ENCODE data around the gene CLDN22.

Gene CLDN22

DNA sequence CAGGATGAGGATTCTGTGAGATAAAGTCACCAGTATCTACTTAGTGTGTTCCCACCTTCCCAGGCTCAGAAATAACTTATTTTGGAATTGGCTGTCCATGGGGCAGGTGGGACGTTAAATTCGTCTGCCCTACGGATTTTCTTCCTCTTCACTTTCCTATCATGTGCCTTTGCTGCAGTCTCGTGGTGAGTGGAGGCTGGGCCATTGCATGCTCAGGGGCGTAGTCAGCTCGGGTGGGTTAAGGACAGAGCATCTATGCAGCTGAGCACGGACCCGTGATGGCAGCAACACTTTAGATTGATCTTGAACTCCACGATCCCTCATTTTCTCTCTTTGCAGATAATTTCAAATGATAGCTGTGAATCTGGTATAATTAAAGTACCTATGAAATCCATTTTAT, 51.5 kb downstream of the CLDN22 start:
- Histone ChIP-seq H3K4me3 (ENCODE audit: low read depth in 1 of 5, low read length in 5 of 5) (no peak overlapping the region), H3K36me3 (ENCODE audit: control insufficient read depth in 5 of 5, insufficient read depth in 5 of 5, low read length in 5 of 5) (peaks cover 45 to 74% (median 51%) of the 10 kb centered on the region in 5 donors), H3K9me3 (ENCODE audit: control insufficient read depth in 5 of 5, low read length in 5 of 5) (no peaks in the 10 kb centered on the region), H3K27me3 (ENCODE audit: control insufficient read depth in 5 of 5, insufficient read depth in 4 of 5, low read length in 5 of 5) (no peaks in the 10 kb centered on the region), H3K27ac (ENCODE audit: low read depth, low read length) (no peak overlapping the region), H3K9ac (ENCODE audit: low read length in 5 of 5) (no peak overlapping the region), H3K4me1 (ENCODE audit: control insufficient read depth in 5 of 5, insufficient read depth in 5 of 5, low read length in 5 of 5) (no peaks in the 10 kb centered on the region)

Measured in subcutaneous abdominal adipose tissue (tissue), 5 donors.